GM12892 (cell line): Measurements from ENCODE around the gene SEC14L2.

ENCODE experiments used
- DNase-seq: peaks from one replicate; pipeline ENCODE4 v3.0.0; 2011; ENCODE audit not compliant: insufficient read length
- FAIRE-seq: peaks from 2 replicates; lab custom pipeline; 2011; peaks lifted over from hg19 to GRCh38; lab: Jason Lieb, UNC
- POLR2A ChIP-seq: IDR thresholded peaks from 2 replicates; pipeline ENCODE4 v1.6.1; 2011; ENCODE audit warnings: low read depth, low read length, control low read depth
- POLR2AphosphoS5 ChIP-seq: IDR thresholded peaks from 2 replicates; pipeline ENCODE4 v1.6.1; 2011; ENCODE audit warnings: low read depth, low read length, control low read depth
- TAF1 ChIP-seq: IDR thresholded peaks from 2 replicates; pipeline ENCODE4 v1.6.1; 2011; ENCODE audit warnings: low read depth, mild to moderate bottlenecking, control low read depth, low read length, borderline replicate concordance

SEC14L2 gene

DNA sequence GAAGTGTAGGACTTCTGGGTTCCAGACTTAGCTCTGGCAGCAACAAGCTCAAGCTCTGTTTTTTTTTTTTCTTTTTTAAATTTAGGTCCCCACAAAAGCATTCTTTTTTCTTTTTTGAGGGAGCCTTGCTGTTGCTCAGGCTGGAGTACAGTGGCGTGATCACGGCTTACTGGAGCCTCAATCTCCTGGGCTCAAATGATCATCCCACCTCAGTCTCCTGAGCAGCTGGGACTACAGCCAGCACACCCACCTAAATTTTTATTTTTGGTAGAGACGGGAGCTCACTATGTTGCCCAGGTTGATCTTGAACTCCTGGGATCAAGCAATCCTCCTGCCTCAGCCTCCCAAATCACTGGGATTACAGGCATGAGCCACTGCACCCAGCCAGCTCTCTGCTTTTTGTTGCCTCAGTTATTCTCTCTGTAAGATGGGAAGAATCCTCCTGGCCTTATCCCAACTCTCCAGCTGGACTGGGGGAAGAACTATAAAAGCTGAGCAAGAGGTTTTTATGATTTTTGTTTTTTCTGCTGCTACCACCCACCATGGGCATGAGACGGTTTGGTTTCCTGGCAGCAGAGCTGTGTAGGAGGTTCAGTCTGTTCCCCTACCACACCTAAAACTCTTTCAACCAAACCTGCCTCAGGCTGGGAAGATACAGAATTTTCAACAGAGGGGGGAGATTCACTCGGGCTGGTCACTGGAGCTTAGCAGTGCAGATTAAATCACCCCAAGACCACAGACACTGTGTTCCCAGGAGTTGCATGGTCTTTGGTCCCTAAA, 17.1 kb downstream of the SEC14L2 start:
- DNase-seq, result no peak
- FAIRE-seq, result no peak
- no peak for TF ChIP-seq POLR2A
- TF ChIP-seq TAF1, result no peak
- TF ChIP-seq POLR2AphosphoS5, result no peak

DNA sequence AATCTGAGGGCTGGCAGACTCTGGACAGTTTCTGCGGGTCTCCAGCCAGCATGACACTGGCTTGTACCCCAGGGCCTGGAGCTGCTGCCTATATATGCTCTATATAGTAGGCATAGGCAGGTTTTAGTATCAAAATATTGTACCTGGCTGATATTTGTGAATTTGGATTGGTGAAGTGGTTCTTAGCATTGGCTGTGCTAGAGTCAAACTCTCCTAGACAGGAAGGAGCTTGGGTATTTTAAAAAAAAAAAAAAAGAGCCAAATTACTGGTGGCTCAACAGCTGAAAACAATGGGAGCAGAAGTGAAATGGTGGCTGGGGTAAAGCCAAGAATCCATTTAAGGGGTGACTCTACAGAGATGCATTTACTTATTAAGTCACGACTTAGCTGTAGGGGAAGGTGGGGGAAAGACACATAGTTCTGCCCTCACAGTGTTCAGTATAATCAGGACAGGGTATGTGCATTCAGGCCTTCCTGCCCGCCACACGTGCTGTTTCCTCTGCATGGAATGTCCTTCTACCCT, 17.8 kb downstream of the SEC14L2 start:
- TF ChIP-seq TAF1 (no peak), POLR2A (no peak), POLR2AphosphoS5 (no peak)
- DNase-seq (no peak), FAIRE-seq (no peak)

GRCh38 chr22:30416403-30416802, 19.6 kb downstream of the SEC14L2 start:
- FAIRE-seq (no peak), DNase-seq (no peak)
- TF ChIP-seq TAF1 (no peak), POLR2A (no peak)

DNA sequence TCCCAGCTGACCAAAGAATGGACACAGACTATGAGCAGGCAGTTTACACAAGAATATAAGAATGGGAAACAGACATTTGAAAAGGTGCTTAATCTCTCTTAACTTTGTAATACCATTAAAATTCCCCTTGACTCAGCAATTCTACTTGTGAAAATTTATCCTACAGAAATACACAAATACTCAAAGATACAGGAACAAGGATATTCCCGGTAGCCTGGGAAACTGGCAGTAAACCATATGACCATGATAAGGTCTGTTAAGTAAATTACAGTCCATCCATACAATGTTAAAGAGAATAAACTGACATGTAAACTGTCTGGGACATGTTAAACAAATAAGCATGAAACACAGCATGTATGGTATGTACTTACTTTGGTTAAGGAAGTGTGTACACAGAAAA, 20.0 kb downstream of the SEC14L2 start:
- TF ChIP-seq POLR2A, result no peak
- no peak for TF ChIP-seq TAF1
- no peak for TF ChIP-seq POLR2AphosphoS5
- no peak for DNase-seq
- no peak for FAIRE-seq

GRCh38 chr22:30420347-30421125, 23.7 kb downstream of the SEC14L2 start:
- FAIRE-seq, result no peak
- TF ChIP-seq POLR2AphosphoS5, result no peak
- no peak for TF ChIP-seq POLR2A
- no peak for TF ChIP-seq TAF1

DNA sequence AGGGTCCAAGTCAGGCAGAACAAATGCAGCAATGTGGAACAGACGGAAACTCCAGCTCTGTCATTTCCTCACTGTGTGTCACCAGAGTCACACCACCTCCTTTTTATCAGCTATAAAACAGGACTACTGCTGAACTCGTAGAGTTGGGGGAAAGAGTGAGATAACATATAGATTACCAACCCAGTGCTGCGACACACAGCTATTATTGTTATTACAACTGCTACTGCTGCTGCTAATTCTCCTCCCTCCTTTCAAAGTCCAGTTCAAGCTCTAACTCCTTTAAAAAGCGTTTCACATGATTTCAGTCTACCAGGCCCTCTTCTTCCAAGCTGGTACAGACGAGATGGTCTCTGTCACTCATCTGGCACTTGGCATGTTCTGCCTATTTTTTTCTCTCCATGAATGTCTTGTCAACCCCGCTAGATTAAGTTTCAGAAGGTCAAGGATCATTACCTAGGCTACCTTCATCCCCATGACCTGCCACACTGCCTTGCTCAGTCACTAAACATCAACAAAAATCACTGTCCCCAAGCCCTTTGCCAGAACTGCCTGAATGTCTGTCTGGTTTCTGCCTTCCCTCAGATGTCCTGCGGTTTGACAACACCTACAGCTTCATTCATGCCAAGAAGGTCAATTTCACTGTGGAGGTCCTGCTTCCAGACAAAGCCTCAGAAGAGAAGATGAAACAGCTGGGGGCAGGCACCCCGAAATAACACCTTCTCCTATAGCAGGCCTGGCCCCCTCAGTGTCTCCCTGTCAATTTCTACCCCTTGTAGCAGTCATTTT, 25.1 kb downstream of the SEC14L2 start:
- no peak for DNase-seq
- TF ChIP-seq POLR2A (no peak), TAF1 (no peak), POLR2AphosphoS5 (no peak)
- no peak for FAIRE-seq

More at GRCh38 chr22:30420347-30421125, 23.7 kb downstream of the SEC14L2 start:
- no peak for DNase-seq

DNA sequence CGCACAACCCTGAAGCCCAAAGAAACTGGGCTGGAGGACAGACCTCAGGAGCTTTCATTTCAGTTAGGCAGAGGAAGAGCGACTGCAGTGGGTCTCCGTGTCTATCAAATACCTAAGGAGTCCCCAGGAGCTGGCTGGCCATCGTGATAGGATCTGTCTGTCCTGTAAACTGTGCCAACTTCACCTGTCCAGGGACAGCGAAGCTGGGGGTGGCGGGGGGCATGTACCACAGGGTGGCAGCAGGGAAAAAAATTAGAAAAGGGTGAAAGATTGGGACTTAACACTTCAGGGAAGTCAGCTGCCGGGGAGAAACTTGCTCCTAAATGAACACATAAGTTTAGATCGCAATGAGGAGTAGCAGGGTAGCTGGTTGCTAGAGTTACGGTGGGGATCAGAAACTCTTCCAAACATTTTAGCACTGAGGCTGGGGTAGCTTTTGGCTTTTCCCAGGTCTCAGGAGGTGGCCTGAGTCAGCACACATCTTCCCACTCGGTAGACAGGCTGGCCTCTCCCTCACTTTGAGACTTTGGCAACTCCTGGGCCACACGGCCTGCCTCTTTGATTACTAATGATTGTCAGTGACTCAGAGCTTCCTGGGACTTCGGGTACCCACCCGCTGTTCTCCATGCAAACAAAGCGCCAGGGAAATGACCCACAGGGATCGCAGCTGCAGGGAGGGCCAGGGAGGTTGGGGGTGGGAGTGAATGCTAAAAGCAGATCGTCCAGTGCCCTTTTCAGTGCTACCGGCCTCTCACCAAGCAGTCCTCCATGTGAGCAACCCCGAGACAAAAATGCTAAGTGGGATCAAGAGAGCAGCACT, 25.9 kb downstream of the SEC14L2 start:
- DNase-seq (no peak), FAIRE-seq (no peak)

DNA sequence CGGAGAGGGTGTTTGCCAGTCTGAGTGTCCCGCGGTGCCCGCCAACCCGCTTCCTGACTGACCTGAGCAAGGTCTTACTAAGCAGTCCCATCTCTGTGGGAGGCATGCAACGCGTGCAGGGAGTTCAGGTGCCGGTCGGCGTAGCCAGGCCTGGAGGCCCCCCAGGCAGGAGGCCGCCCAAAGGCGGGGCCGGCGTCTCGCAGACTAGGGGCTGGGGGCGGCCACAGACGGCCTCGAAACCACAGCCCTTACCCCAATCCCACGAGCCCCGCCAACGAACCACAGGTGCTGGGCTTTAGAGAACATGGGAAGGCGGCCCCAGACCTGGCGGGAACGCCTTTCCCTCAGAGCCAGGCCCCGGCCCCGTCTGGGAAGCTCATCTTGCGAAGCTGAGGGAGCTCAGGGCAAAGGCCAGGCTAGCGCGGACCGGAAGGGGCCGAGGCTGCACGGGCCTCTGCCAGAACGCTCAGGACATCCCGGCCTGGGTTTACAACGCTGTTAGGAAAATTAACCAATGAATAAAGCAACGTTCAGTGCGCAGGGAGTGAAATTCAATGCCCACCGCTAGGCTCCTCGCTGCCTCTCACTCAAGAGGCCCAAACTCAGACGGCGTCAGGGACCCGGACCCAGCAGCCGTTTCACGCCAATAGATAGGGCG, 26.6 kb downstream of the SEC14L2 start:
- peak; percentile 80 for TF ChIP-seq POLR2AphosphoS5
- TF ChIP-seq POLR2A, result peak; percentile 67
- no peak for TF ChIP-seq TAF1
- FAIRE-seq (no peak), DNase-seq (peak; percentile 47)

More for the DNA sequence above, 25.9 kb downstream of the SEC14L2 start:
- TF ChIP-seq TAF1 (no peak), POLR2A (no peak), POLR2AphosphoS5 (no peak)

DNA sequence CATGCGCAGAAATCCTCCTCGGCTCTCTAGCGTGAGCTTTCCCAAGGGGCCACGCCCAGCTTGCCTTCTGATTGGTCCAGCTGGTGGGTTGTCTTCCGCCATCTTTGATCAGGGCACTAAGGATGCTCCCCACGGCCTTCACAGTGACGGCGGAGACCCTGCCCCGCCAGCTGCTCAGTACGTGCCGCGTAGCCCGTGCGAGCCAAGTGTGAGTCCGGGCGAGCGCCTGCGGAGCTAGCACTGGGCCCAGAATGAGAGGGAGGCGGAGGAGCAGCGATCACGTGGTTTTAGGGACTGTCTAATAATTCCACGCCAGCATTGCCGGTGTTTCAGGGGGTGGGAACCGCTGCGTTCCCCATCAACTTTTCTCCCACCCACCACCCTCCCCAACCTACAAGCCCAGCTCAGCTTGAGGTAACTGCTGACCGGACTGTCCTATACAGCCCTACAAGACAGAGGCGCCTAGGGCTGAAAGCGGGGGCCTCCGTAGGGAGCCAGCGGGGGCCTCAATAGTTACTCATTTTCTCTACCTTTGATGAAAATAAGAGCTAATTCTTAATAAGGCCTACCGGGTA, 27.2 kb downstream of the SEC14L2 start:
- FAIRE-seq, result peak; percentile 99
- TF ChIP-seq POLR2AphosphoS5 (0 out of 2 replicates have a peak, but pooled peaks have one; percentile 44), TAF1 (no peak), POLR2A (peak; percentile 30; the same call in 1 of the 2 replicates)
- peak; percentile 94 for DNase-seq
